GM21360 (cell line): ENCODE results near the gene C1QTNF6.
"Not testable (repeated sequence)": the region's sequence is repeated elsewhere in the genome, so short reads cannot be mapped to it uniquely, and the experiment has no call there.

Experiments
- ATAC-seq: cut with Tn5 transposase; IDR thresholded peaks from one replicate; pipeline ENCODE4 v1.9.1; 2021; ENCODE audit warnings: mild to moderate bottlenecking, moderate library complexity; ENCODE audit not compliant: unreplicated experiment

Gene C1QTNF6

GRCh38 chr22:37187891-37188761, at the start of gene C1QTNF6:
C1QTNF6 (minus strand) TSS chr22:37188247; CDS start chr22:37188213, 34 bp downstream.
- no peak for ATAC-seq

GRCh38 chr22:37235897-37236607, 48.0 kb upstream of the C1QTNF6 start:
- ATAC-seq, result no peak

- ATAC-seq, result no peak
These were observed 47.0 kb upstream of the C1QTNF6 start for GRCh38 chr22:37234736-37235711.

- ATAC-seq, result no peak
These were observed 45.9 kb upstream of the C1QTNF6 start for GRCh38 chr22:37233751-37234631.

GRCh38 chr22:37233371-37233750, 45.3 kb upstream of the C1QTNF6 start:
- ATAC-seq, result not testable (repeated sequence)

- ATAC-seq, result no peak
These were observed 44.3 kb upstream of the C1QTNF6 start for GRCh38 chr22:37232140-37232998.

- no peak for ATAC-seq
These were observed 43.5 kb upstream of the C1QTNF6 start for GRCh38 chr22:37231406-37232139.

- no peak for ATAC-seq
These were observed 42.8 kb upstream of the C1QTNF6 start for GRCh38 chr22:37230673-37231405.

- no peak for ATAC-seq
These were observed 42.0 kb upstream of the C1QTNF6 start for GRCh38 chr22:37229805-37230672.

GRCh38 chr22:37229012-37229804, 41.2 kb upstream of the C1QTNF6 start:
- ATAC-seq, result no peak

- ATAC-seq, result no peak
These were observed 40.3 kb upstream of the C1QTNF6 start for GRCh38 chr22:37228106-37229011.

- ATAC-seq, result no peak
These were observed 38.5 kb upstream of the C1QTNF6 start for GRCh38 chr22:37226514-37226913.

GRCh38 chr22:37226087-37226486, 38.0 kb upstream of the C1QTNF6 start:
- ATAC-seq, result no peak

- no peak for ATAC-seq
These were observed 37.4 kb upstream of the C1QTNF6 start for GRCh38 chr22:37225481-37225880.
